ENCODE data around the gene SIT1.

The SIT1 gene

DNA sequence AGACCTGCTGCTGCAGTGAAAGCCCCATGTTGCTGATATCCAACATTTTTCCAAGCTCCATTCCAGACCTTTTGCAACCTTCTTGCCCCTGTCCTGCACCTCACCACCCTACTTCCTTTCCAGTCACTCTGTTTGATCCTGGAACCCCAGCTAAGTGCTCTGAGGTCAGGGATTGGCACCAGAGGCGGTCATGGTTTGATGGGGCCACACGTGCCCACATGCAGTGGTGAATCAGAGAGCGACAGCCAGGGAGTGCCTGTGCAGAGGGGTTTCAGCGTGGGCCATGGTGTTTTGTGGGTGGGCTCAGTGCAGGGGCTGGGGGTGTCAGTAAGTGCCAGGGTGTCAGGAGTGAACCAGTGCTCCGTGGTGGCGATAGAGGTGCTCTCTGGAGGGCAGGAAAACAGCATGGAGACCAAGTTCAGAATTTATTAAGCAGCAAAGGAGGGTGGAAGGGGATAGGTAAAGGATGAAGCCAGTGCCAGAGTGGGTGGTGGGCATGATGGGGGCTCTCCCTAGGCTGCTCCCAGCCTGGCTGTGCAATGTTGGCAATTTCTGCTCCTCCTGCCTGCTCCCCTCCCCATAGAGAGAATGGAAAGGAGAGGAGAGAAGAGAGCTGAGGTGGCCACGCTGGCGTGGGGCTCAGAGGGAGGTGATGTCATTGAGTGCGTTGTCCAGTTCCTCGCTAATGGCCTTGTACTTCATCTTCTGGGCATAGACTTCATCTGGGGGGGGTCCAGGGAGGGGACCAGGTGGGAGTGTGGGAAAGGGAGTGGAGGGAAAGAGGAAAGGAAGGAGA is 32.0 kb upstream of the SIT1 start:
- no peak for DNase-seq (ENCODE audit: low spot score)

DNA sequence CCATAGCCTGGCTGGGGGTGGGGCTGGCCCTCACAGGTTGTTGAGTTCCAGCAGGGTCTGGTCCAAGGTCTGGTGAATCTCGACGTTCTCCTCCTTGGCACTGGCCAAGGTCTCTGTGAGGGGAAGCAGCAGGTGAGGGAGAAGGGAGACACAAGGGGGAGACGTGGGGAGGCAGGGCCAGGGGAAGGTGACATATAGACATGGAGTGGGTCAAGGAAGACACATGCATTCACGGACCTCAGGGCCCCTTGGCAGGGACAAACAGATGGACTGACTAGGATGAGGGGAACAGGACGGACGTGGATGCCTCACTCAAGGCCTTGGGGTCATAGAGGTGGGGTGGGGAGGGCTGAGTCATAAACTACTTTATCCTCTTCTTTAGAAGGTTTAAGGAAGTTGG is 31.3 kb upstream of the SIT1 start:
- DNase-seq (ENCODE audit: low spot score): no peak

DNA sequence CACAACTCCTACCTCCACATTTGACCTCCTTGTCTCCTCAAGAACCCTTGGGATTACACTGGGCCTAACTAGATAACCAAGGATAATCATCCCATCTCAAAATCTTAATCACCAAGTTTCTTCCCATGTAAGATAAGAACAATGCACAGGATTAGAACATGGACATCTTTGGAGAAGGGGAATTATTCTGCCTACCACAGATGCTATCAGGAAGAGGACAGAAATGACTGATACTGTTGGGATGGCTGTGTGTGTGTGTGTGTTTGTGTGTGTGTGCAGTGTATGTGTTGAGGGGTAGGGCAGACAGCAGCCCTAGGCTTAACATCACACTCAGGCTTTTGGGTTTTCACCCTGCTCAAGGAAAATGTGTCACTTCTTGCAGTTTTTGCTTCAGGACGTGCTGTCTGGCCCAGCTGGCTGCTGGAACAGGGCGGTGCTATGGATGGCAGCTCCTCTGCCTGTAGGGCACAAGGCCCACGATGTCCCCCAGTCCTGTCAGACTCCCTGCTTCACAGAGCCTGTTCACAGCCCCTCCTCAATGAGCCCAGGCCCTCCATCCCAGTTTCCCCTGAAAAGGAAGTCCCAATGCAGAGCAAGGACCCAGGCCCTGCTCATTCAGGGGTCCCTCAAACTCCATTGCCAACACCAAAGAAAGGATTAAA is 30.7 kb upstream of the SIT1 start:
- no peak for DNase-seq (ENCODE audit: low spot score)

DNA sequence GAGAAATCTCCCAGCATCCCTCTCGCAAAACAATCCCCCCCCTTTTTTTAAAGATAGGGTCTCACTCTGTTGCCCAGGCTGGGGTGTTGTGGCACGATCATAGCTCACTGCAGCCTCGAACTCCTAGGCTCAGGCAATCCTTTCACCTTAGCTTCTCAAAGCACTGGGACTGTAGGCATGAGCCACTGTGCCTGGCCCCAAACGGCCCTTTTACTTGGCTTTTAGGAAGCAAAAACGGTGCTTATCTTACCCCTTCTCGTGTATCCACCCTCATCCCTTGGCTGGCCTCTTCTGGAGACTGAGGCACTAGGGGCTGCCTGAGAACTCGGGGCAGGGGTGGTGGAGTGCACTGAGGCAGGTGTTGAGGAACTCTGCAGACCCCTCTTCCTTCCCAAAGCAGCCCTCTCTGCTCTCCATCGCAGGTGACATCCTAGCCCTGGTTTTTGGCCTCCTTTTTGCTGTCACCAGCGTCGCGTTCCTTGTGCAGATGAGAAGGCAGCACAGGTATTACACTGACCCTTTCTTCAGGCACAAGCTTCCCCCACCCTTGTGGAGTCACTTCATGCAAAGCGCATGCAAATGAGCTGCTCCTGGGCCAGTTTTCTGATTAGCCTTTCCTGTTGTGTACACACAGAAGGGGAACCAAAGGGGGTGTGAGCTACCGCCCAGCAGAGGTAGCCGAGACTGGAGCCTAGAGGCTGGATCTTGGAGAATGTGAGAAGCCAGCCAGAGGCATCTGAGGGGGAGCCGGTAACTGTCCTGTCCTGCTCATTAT is 29.8 kb upstream of the SIT1 start:
- DNase-seq (ENCODE audit: low spot score): no peak

DNA sequence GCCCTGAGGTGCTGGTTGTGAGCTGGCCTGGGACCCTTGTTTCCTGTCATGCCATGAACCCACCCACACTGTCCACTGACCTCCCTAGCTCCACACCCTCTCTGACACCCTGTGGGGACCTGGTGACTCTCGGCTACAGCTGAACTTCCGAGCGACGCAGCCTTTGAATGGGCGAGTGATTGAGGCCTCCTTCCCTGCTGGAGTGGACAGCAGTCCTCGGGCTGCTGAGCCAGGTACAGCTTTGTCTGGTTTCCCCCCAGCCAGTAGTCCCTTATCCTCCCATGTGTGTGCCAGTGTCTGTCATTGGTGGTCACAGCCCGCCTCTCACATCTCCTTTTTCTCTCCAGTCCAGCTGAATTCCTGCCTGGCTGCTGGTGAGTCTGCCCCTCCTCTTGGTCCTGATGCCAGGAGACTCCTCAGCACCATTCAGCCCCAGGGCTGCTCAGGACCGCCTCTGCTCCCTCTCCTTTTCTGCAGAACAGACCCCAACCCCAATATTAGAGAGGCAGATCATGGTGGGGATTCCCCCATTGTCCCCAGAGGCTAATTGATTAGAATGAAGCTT is 29.1 kb upstream of the SIT1 start:
- no peak for DNase-seq (ENCODE audit: low spot score)

DNA sequence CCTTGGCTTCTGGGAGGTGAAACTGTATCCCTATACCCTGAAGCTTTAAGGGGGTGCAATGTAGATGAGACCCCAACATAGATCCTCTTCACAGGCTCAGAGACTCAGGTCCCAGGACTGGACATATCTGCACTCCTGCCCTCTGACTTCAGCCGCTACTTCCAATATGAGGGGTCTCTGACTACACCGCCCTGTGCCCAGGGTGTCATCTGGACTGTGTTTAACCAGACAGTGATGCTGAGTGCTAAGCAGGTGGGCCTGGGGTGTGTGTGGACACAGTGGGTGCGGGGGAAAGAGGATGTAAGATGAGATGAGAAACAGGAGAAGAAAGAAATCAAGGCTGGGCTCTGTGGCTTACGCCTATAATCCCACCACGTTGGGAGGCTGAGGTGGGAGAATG is 28.4 kb upstream of the SIT1 start:
- no peak for DNase-seq (ENCODE audit: low spot score)

DNA sequence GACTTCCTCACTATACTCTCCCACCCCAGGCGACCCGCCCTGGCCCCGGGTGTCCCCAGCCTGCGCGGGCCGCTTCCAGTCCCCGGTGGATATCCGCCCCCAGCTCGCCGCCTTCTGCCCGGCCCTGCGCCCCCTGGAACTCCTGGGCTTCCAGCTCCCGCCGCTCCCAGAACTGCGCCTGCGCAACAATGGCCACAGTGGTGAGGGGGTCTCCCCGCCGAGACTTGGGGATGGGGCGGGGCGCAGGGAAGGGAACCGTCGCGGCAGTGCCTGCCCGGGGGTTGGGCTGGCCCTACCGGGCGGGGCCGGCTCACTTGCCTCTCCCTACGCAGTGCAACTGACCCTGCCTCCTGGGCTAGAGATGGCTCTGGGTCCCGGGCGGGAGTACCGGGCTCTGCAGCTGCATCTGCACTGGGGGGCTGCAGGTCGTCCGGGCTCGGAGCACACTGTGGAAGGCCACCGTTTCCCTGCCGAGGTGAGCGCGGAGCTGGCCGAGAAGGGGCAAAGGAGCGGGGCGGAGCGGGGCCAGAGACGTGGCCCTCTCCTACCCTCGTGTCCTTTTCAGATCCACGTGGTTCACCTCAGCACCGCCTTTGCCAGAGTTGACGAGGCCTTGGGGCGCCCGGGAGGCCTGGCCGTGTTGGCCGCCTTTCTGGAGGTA is 25.1 kb upstream of the SIT1 start:
- DNase-seq (ENCODE audit: low spot score): no peak

DNA sequence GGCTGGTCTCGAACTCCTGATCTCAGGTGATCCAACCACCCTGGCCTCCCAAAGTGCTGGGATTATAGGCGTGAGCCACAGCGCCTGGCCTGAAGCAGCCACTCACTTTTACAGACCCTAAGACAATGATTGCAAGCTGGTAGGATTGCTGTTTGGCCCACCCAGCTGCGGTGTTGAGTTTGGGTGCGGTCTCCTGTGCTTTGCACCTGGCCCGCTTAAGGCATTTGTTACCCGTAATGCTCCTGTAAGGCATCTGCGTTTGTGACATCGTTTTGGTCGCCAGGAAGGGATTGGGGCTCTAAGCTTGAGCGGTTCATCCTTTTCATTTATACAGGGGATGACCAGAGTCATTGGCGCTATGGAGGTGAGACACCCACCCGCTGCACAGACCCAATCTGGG is 24.5 kb upstream of the SIT1 start:
- no peak for DNase-seq (ENCODE audit: low spot score)

DNA sequence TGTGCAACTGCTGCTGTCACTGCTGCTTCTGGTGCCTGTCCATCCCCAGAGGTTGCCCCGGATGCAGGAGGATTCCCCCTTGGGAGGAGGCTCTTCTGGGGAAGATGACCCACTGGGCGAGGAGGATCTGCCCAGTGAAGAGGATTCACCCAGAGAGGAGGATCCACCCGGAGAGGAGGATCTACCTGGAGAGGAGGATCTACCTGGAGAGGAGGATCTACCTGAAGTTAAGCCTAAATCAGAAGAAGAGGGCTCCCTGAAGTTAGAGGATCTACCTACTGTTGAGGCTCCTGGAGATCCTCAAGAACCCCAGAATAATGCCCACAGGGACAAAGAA is 23.3 kb upstream of the SIT1 start:
- no peak for DNase-seq (ENCODE audit: low spot score)

DNA sequence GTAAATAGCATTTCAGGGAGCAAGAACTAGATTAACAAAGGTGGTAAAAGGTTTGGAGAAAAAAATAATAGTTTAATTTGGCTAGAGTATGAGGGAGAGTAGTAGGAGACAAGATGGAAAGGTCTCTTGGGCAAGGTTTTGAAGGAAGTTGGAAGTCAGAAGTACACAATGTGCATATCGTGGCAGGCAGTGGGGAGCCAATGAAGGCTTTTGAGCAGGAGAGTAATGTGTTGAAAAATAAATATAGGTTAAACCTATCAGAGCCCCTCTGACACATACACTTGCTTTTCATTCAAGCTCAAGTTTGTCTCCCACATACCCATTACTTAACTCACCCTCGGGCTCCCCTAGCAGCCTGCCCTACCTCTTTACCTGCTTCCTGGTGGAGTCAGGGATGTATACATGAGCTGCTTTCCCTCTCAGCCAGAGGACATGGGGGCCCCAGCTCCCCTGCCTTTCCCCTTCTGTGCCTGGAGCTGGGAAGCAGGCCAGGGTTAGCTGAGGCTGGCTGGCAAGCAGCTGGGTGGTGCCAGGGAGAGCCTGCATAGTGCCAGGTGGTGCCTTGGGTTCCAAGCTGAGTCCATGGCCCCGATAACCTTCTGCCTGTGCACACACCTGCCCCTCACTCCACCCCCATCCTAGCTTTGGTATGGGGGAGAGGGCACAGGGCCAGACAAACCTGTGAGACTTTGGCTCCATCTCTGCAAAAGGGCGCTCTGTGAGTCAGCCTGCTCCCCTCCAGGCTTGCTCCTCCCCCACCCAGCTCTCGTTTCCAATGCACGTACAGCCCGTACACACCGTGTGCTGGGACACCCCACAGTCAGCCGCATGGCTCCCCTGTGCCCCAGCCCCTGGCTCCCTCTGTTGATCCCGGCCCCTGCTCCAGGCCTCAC is 22.6 kb upstream of the SIT1 start, which contains the start of gene CA9:
CA9 (plus strand) TSS at position 797 of the 893 bp plus-strand sequence; CDS start at position 829, 32 bp downstream.
- DNase-seq (ENCODE audit: low spot score): no peak

DNA sequence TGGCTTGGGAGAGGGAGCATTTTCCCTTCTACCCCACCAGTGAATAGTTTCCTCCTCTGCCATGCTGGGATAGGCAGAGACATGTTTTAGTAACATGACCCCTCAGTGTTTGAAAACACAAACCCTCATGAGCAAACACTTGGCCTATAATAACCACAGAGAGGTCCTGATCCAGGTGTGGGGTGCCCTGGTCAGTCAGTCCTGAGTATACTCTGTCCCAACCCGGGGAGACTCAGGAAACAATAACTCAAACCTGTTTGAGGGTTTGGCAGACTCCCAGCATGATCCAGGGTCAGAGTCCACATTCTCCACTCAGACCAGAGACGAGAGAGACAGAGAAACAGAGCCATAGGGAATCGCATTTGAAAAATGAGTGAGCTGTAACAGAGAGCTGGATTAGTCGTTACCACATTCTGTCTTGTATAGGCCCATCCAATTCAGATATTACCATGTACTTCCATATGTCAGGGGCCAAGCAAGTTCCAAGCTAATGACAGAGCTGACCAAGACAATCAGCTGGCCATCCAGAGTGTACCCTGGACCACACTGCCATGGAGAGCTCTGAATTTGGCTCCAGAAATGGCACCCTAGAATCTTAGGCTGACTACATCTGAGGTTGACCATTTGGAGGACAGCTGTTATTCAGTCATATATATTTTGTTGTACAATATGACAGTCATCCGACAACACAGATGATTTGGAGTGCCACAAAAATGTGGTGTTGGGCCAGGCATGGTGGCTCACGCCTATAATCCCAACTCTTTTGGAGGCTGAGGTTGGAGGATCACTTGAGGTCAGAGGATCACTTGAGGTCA is 18.8 kb upstream of the SIT1 start:
- no peak for DNase-seq (ENCODE audit: low spot score)

DNA sequence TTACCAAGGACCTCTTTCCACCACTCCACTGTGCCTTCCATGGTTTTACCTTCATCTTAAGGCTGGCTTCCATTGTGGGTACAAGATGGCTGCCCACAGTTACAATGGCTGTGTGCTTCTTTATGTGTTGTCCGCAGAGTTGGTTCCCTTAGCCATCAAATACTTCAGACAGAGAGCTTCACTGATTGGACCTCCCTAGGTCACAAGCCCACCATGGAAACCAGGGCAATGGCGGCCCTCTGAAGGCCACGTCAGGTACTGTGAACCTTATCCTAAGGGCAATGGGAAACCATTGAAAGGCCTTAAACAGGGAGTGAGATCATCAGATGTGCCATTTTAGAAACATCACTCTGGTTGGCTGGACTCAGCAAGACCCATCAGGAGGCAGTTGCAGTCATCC is 17.2 kb upstream of the SIT1 start:
- no peak for DNase-seq (ENCODE audit: low spot score)

DNA sequence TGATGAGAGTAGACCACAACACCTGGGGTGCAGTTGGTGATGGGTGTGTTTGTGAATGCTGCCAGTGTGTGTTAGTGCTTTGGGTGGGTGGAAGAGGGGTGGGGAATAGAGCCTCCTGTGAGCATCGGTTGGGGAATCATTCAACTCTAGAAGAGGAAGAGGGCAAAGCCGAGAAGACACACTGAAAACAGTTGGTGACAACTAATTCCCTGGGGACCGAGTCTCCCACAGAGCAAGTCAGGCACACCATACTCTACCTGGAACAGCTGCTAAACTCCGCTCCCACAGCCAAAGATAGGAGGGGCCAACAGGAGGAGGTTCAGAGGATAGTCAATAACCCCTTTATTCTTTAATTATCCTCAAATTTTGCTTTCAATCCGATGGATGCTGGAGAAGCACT is 15.8 kb upstream of the SIT1 start:
- DNase-seq (ENCODE audit: low spot score): no peak

DNA sequence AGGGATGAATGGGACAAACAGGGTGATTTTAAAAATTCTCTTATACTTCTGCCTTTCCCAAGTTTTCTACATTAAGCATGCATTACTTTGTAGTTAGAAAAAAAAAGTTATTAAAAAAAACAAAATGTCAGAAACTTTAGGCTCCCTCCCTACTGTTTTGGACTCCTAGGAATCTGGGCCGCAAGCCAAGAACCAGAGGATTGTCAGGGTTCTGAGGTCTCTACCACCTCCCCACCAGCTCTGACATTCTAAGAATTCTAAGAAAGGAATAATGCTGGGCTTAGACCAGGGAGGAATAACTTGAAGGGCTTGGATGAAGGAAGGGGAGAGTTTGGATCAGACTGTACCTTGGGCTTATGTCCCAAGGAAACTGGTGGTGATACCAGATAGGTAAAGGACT is 15.3 kb upstream of the SIT1 start:
- no peak for DNase-seq (ENCODE audit: low spot score)

DNA sequence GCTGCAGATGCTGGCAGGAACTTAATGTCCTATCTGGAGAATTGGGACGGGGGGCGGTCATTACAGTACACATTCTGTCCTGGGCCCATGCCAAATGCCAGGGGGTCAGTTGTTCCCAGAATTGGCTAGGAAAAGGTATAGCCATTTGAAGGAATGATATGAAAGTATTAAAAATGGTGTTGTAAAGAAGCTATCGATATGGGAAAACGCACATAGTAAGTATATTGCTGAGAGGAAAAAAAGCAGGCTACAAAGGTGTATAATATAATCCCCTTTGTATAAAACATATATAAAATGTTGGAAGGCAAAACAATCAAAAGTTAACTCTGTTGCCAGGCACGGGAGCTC is 14.7 kb upstream of the SIT1 start:
- DNase-seq (ENCODE audit: low spot score): no peak

DNA sequence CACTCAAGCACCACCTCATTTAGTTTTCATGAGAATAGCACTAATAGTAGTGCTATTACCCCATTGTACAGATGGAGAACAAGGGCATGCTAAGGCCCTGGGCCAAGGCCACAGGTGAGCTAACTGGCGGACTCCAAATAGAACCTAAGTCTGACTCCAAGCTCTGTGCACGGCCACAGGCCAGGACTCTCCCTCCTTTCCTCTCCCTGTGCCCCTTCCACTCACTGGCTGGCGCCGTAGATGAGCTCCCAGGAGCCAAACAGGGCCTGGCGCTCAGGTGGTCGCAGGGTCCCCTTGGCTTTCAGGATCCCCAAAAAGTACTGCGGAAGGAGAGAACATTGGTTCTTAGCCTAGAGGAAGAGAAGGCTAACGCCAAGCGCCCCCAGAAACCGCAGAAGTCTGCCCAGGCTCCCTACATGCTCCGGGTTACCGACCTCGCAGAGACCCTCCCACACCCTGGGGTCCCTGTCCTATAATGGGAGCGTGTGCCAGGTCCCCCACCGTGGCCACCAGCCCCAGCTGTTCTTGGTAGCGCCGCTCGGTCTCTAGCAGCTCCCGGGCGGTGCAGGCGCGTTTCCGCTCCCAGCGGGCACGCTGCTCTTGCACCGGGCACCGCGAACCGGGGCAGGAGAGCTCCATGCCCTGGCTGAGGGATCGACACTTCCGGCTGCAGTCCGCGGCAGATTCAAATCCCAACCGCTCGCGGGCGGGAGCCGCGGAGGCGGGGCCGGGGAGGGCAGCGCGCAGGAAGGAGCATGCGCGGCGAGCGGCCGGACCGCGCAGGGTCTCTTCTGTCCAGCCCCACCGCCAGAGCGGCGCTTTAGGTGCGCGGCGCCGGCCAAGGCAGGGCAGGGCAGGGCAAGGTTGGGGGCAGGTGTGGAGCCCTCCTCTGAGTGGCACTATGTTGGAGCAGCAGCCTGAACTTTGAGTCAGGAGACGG is 14.1 kb upstream of the SIT1 start, which contains the start of gene ARHGEF39:
ARHGEF39 (minus strand) TSS at position 665 of the 940 bp plus-strand sequence; CDS start at position 639, 26 bp downstream.
- DNase-seq (ENCODE audit: low spot score): peak; percentile 56

DNA sequence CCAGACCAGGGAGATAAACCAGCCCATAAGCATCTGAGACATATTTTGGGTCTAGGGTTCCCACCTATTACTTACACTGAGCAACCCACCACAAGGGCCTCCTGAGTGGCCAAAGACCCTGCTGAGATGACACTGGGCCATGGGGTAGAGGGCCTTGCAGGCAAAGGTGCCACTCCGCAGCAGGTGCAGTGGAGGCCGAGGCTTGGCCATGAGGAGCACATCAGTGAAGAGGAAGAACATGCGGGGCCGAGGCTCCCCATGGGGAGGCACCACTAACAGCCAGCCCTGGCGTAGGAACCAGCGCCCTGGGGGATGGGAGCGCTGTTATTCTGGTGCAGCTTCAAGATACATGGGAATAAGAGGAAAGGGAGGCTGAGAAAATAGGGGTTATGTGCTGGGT is 11.7 kb upstream of the SIT1 start:
- DNase-seq (ENCODE audit: low spot score): no peak

DNA sequence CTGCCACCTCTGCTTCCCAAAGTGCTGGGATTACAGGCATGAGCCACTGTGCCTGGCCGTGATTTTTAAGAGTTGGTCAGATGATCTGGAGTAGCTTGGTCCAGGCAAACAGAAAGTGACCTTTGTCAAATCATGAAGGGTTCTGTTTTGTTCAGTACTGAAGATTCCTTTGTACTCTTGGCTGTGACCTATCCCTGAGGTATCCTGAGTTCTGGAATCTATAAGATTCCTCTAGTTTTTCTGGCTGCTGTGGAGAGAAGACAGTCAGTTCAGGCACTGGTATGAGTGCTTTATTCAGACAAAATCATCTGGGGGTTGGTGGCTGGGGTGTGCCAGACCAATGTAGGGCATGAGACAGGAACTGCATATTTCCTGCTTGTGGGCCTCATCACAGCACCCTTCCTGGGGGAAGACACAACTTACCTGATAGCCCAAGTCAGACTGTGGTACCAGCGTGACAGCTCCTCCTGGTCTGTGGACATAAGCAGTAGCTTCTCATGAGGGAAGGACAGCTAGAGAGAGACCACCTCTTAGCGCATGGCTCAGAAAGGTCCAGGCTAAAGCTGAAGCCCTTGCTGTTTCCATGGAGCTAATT is 11.1 kb upstream of the SIT1 start:
- no peak for DNase-seq (ENCODE audit: low spot score)

DNA sequence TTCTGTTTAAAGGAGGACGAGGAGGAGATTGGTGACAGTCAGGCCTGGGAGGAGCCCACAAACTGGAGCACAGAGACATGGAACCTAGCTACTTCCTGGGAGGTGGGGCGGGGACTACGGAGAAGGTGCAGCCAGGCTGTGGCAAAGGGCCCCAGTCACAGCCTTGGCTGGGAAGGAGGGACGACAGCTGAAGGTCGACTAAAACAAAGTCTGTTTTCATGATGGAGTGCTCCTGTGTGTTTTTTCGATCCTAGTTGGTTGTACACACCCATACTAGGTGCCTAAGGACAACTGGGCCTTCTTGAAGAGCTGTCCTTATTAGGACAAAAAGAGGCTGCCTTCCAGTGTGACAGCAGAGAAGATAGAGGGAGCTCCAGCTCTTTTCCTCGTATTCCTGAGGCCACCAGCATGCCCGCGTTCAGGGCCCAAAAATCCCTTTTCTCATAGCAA is 10.3 kb upstream of the SIT1 start:
- no peak for DNase-seq (ENCODE audit: low spot score)
